ENCODE results near the gene TRUB2.
A peak's percentile ranks its signal among the peaks of the same experiment; 100 is the strongest.
"Not testable (repeated sequence)": the region's sequence is repeated elsewhere in the genome, so short reads cannot be mapped to it uniquely, and the experiment has no call there.

Gene TRUB2

DNA sequence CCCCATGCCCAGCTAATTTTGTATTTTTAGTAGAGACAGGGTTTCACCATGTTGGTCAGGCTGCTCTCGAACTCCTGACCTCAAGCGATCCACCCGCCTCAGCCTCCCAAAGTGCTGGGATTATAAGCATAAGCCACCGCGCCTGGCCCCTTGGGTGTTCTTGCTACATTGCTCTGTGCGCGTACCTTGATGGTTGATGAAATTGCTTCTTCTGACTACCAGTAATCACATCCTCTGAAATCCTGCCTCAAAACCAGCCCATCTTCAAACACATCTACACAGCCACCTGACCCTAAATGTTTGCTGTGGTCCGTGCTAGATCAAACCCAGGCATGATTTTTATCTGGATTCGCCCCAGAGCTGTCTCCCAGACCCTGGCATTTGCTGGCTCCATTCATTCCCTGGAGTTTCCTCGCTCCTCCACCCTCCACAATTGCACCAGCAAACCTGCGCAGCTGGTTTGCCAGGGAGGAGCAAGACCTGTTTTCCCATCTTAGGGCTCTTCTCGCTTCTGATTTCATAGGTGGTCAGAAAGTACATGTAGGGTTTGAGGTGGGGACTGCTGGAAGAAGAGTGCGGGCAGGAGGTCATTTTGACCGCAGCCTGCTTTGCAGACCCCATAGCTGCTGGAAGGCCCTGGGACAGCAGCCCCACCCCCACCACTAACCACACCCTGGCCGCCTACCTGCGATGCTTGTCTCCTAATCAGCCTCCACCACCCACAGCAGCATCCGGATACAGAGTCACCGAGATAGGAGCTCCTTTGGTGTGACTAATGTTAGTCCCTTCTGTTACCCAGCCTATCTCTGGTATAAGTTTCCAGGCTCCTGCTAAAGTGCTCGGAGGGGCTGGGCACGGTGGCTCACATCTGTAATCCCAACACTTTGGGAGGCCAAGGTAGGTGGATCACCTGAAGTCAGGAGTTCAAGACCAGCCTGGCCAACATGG lies 23.4 kb downstream of the TRUB2 start:
- no peak for DNase-seq (ENCODE audit: low spot score)

DNA sequence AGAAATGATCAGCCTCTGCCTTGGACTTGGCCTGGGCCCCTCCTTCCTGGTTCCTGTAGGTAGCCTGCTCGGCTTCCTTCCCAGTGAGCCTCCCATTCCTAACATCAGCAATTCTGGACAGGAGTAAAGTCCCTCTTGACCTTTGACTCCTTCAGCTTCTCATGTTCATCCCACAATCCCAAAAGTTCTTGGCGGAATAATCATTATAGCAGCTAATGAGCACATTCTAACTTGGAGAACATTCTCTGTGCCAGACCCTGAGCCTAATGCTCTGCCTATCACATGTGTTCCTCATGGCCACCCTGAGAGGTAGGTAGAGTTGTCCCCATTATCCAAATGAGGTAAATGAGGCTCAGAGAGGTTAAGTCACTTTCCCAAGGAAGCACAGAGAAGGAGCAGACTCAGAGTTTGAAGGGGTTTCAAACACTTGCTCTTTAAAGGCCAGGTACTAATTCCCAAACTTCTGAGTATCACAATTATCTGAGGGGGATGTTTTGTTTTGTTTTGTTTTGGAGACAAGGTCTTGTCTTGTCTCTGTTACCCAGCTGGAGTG lies 24.9 kb downstream of the TRUB2 start:
- no peak for DNase-seq (ENCODE audit: low spot score)

DNA sequence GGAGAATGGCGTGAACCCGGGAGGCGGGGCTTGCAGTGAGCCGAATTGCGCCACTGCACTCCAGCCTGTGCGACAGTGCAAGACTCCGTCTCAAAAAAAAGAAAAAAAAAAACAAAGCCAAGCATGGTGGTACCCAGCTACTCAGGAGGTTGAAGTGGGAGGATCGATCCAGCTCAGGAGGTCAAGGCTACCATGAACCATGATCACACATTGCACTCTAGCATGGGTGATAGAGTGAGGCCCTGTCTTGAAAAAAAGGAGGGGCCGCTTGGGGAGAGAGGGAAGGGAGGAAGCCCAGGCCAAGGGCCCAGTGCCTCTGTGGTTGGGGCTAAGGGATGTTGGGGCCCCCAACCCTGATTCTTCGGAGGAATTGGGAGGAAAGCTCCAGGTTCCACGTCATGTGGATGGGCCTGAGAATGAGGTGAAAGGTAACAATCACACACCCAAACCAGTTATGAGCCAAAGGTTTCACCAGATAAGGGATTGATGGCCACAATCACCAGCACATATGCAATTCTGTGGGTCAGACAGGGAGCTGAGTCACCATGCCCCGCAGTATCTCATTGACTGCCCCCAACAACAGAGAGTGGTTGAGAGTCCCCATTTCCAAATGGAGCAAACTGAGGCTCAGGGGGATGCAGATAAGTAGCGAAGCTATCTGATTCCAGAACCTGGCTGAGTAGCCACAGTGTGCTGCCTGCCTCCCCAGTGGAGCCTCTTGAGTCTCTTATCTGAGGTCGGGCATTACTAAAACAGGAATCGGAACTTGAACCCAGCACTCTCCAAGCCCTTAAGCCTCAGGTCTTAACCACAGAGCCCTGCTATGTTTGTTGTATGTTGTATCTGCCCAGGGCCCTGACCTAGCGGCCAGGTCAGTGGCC lies 25.7 kb downstream of the TRUB2 start:
- no peak for DNase-seq (ENCODE audit: low spot score)

- DNase-seq (ENCODE audit: low spot score): no peak
Measured at GRCh38 chr9:128294142-128294541, 28.1 kb downstream of the TRUB2 start.

DNA sequence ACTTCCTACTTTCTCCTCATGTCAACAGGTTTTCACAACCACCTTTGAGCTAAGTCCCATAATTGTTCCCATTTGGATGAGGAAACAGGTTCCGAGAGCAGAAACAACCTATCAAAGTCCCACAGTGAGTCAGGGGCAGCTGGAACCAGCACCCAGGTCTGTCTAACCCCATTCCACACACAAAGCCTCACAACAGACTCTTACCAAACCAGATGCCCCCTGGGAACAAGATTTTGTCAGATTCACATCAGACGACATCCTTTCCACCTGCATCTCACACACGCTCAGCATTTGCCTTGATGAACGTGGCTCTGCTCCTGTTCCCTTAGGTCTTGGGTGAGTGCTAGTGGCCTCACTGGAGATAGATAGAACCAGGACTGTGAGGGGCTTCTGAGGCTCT lies 29.2 kb downstream of the TRUB2 start:
- no peak for DNase-seq (ENCODE audit: low spot score)

DNA sequence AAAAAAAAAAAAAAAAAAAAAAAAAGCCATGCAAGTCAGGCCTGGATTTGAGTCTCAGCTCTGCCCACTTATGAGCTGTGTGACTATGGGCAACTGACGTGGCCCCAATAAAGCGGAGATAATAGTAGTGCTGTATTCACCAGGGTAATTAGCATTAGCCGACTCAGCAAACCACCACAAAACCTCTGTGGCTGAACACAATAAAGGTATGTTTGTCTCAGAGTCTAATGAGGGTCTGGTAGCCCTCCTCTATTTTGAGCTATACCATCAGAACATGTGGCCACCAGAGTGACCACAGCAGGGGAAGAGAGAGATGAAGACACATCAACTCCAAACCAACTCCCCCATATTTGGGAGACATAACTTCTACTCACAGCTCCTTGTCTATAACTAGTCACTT lies 30.2 kb downstream of the TRUB2 start:
- DNase-seq (ENCODE audit: low spot score): no peak

- no peak for DNase-seq (ENCODE audit: low spot score)
Measured at GRCh38 chr9:128288273-128289004, 33.8 kb downstream of the TRUB2 start.

DNA sequence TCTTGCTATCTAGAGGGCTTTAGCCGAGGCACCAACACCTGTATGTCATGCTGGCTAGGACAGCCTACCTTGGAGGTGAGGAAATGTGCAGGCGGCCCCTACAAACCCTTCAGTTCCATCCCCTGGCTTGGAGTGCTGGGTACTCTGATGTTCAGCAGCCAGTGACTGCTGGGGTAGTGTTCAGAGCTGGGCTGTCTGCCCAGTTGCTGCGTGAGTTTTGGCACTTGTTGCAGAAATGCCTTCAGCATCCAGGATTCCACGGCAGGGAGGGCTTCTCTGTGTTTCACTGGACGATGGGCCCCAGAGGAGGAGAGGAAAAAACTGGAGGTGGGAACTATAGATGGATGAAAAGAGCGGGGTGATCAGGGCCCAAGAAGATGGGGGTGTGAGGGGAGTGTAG lies 35.8 kb downstream of the TRUB2 start:
- no peak for DNase-seq (ENCODE audit: low spot score)

DNA sequence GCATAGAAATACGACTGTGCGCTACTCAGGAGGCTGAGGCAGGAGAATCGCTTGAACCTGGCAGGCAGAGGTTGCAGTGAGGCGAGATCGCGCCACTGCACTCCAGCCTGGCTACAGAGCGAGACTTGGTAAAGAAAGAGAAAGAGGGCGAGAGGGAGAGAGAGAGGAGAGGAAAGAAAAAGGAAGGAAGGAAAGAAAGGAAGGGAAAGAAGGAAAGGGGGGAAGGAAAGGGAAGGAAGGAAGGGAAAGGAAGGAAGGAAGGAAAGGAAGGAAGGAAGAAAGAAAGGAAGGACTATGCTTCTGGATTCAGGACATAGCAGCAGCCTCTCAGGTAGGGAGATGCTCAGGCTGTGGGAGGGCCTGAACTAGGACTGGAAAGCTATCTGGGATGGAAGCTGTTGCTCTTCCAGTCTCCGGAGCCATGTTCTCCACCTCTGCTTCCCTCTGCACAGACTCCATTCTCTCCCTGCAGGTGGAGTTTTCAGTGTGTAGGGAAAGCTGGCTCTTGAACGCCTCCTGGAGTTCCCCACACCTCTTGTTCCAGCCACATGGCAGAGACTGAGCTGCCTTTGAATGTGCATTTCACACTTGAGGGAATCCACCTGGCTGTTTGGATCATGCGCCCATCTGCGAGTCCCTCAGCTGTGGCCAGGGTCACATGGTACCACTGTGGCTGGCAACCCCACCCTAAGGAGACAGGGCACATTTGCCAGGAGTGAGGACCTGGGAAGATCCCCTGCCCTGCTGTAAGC lies 37.0 kb downstream of the TRUB2 start:
- peak; percentile 34 for DNase-seq (ENCODE audit: low spot score)

- no peak for DNase-seq (ENCODE audit: low spot score)
Measured at GRCh38 chr9:128282500-128282899, 39.7 kb downstream of the TRUB2 start.

GRCh38 chr9:128280084-128280622 lies 42.1 kb downstream of the TRUB2 start:
- no peak for DNase-seq (ENCODE audit: low spot score)

DNA sequence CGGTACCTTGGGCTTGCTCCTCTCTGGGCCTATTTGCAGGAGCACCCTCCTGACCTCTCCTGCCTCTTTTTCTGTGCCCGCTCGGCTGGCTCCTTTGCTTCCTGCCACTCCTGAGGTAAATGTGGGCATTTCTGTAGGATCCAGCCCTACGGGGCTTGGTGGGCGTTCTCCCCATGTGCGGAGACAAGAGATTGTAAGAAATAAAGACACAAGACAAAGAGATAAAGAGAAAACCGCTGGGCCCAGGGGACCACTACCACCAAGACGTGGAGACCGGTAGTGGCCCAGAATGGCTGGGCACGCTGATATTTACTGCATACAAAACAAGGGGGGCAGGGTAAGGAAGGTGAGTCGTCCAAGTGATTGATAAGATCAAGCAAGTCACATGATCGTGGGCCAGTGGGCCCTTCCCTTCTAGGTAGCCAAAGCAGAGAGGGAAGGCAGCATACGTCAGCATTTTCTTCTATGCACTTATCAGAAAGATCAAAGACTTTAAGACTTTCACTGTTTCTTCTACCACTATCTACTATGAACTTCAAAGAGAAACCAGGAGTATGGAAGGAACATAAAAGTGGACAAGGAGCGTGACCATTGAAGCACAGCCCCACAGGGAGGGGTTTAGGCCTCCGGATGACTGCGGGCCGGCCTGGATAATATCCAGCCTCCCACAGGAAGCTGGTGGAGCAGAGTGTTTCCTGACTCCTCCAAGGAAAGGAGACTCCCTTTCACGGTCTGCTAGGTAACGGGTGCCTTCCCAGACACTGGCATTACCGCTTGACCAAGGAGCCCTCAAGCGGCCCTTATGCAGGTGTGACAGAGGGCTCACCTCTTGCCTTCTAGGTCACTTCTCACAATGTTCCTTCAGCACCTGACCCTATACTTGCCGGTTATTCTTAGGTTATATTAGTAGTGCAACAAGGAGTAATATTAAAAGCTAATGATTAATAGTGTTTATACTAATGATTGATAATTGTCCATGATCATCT lies 42.9 kb downstream of the TRUB2 start:
- not testable (repeated sequence) for DNase-seq (ENCODE audit: low spot score)

- no peak for DNase-seq (ENCODE audit: low spot score)
Measured at GRCh38 chr9:128276574-128277270, 45.5 kb downstream of the TRUB2 start.

DNA sequence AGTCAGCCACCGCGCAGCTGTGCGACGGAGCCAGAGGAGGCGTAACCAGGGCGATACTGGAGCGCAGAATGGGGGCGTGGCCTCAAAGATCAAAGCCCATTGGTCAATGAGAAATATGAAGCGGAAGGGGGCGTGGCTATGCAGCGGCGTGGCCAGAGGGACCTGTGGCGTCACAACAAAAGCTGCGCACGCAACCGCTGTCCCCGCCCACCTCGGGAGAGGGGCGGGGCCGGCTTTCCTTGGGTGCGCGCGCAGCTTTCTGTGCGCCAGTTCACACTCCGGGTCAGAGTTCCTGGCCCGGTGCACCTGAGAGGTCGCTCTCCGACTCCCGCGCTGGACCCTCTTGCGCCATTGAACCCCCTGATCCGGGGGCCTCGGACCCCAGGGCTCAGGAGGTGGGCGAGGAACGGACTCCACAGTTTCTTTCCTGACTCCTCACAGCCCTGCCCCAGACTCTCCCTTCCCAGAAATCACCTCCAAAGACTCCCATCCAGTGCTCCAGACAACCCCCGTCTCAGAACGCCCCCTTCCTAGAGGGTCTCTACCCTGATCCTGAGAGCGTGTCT lies 46.2 kb downstream of the TRUB2 start, which contains the start of gene SWI5:
TSS of gene SWI5 (plus strand) at position 269 of the 566 bp plus-strand sequence.
- peak; percentile 100 for DNase-seq (ENCODE audit: low spot score)

DNA sequence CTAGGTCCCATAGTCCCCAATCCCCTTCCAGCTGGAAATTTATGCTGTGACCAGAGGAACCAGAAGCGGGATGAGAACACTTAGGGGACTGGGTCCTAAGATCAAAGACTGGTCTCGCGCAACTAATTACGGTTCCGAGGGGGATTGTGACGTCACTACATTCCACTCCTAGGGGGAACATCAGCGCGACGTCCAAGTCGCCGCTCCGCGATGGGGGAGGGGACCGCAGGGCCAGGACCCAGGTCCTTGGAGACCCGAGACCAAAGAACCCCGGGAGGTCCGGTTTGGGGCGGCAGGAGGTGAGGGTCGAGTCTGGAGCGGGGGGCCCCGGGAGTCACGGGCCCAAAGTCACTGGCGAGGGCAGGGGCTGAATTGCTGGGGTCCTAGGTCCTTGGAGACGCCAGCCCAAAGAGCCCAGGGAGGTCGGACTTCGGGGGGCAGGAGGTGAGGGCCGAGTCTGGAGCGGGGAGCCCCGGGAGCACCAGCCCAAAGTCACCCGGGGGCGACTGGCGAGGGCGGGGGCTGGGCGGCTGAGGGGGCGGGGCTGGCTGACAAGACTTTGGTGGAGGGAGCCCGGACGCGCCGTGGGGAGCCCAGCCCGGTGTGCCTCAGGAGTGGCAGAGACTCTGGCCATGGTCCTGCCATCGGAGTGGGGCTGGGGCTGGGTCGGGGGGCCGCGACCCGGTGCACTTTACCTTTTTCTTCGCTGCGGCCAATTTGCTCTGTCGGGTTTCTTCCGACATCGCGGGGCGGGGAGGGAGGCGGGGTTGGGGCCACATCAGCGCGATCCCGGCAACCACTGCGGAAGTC lies 46.8 kb downstream of the TRUB2 start, which contains the start of gene GOLGA2:
TSS of gene GOLGA2 (minus strand) at position 810 of the 810 bp plus-strand sequence. CDS start at position 779, 31 bp downstream.
- DNase-seq (ENCODE audit: low spot score): peak; percentile 84

- DNase-seq (ENCODE audit: low spot score): no peak
Measured at GRCh38 chr9:128274245-128274644, 48.0 kb downstream of the TRUB2 start.

DNA sequence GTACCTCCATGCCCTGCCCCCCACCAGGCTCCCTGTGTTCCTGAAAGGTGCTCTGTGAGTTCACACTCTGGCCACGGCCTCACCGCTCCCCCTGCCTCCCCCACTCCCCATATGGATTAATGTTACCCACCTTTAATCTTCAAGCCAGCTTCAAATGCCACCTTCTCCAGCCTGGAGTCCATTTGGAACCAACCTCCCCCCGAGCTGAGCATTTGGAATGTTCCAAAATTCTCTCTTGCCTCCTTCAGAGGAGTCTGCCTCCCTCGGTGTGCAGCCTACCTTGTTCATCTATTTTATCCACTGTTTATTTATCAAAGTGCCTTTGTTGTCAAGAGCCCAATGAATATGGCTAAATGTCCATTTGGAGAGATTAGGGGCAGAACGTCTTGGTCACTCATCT lies 50.7 kb downstream of the TRUB2 start:
- no peak for DNase-seq (ENCODE audit: low spot score)
